GM12801 (cell line): Measurements from ENCODE around the gene PAXX.

Source experiments
- CTCF ChIP-seq: IDR thresholded peaks from one replicate; pipeline ENCODE4 v1.5.1; 2011; ENCODE audit warnings: control low read depth; ENCODE audit not compliant: insufficient read length; ENCODE audit errors: extremely low read depth

The PAXX gene

GRCh38 chr9:137013571-137013940 is 21.3 kb downstream of the PAXX start:
- TF ChIP-seq CTCF = no peak

- TF ChIP-seq CTCF = no peak
Observed at GRCh38 chr9:137014166-137014565, 21.9 kb downstream of the PAXX start.

GRCh38 chr9:137014776-137015539 is 22.7 kb downstream of the PAXX start:
- no peak for TF ChIP-seq CTCF

GRCh38 chr9:137015540-137015930 is 23.3 kb downstream of the PAXX start:
- no peak for TF ChIP-seq CTCF

GRCh38 chr9:137015976-137016375 is 23.8 kb downstream of the PAXX start:
- no peak for TF ChIP-seq CTCF

GRCh38 chr9:137016436-137016835 is 24.2 kb downstream of the PAXX start:
- TF ChIP-seq CTCF = no peak

- TF ChIP-seq CTCF = no peak
Observed at GRCh38 chr9:137017071-137017470, 24.8 kb downstream of the PAXX start.
